ENCODE results near the gene STAG1.
A peak's percentile ranks its signal among the peaks of the same experiment; 100 is the strongest.

The STAG1 gene

DNA sequence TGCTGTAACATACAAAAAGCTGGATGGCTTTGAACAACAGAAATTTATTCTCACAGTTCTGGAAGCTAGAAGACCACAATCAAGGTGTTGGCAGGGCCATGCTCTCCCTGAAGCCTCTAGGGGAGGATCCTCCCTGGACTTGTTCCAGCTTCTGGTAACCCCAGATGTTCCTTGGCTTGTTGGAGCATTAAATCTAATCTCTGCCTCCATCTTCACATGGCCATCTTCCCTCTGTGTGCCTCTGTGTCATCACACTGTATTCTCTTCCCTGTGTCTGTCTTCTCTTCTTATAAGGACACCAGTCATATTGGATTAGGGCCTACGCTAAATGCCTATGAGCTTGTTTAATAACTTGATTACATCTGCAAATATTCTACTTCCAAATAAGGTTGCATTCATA, 109.5 kb downstream of the STAG1 start:
- H3K27ac ChIP-seq: no peak overlapping the region
- TF ChIP-seq, protein P1, sequence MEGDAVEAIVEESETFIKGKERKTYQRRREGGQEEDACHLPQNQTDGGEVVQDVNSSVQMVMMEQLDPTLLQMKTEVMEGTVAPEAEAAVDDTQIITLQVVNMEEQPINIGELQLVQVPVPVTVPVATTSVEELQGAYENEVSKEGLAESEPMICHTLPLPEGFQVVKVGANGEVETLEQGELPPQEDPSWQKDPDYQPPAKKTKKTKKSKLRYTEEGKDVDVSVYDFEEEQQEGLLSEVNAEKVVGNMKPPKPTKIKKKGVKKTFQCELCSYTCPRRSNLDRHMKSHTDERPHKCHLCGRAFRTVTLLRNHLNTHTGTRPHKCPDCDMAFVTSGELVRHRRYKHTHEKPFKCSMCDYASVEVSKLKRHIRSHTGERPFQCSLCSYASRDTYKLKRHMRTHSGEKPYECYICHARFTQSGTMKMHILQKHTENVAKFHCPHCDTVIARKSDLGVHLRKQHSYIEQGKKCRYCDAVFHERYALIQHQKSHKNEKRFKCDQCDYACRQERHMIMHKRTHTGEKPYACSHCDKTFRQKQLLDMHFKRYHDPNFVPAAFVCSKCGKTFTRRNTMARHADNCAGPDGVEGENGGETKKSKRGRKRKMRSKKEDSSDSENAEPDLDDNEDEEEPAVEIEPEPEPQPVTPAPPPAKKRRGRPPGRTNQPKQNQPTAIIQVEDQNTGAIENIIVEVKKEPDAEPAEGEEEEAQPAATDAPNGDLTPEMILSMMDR (conservative IDR thresholded peaks at IDR 0.05): no peak

DNA sequence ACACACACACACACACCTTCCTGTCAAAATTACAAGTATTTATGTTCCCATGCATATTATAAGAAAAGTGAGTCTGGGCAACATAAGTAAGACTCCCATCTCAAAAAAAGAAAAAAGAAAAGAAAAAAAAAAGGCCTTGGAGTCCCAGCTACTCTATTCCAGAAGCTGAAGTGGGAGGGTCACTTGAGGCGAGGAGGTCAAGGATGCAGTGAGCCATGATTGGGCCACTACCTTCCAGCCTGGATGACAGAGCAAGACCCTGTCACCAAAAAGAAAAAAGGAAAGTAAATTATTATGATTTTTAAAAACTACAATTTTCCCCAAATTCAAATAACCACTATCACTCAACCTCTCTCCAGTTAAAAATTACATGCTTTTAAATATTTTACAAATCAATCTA, 113.1 kb downstream of the STAG1 start:
- TF ChIP-seq, protein P1 (conservative IDR thresholded peaks at IDR 0.05): no peak
- no peak overlapping the region for H3K27ac ChIP-seq

GRCh38 chr3:136637176-136637575, 115.0 kb downstream of the STAG1 start:
- no peak overlapping the region for H3K27ac ChIP-seq
- TF ChIP-seq, protein P1 (conservative IDR thresholded peaks at IDR 0.05): no peak

- TF ChIP-seq, protein P1 (conservative IDR thresholded peaks at IDR 0.05): no peak
- H3K27ac ChIP-seq: no peak overlapping the region
Measured at GRCh38 chr3:136634821-136635220, 117.4 kb downstream of the STAG1 start.

DNA sequence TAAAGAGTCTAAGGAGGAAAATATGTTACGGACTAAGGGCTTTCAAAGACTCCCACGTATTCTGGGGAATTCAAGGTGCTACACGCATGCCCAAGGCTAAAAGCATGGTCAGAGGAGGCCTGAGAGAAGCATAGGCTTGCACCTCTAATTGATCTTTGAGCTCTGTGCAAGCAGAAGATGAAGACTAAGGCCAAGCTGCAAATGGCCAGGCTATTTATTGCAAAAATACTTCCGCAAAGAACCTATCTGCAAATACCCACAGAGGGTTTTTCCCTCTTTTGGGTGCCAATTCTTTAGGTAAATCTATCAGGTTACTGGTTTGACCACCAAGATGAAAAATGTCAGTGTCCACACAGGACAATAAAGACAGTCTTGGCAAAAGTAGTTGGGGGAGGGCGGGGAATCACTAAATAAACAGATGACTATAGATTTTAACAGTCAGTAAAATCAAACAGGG, 119.5 kb downstream of the STAG1 start:
- TF ChIP-seq, protein P1 (conservative IDR thresholded peaks at IDR 0.05): no peak
- peak overlapping the region; percentile 69 for H3K27ac ChIP-seq

GRCh38 chr3:136631424-136631823, 120.8 kb downstream of the STAG1 start:
- TF ChIP-seq, protein P1 (conservative IDR thresholded peaks at IDR 0.05): no peak
- peak overlapping the region; percentile 69 for H3K27ac ChIP-seq

DNA sequence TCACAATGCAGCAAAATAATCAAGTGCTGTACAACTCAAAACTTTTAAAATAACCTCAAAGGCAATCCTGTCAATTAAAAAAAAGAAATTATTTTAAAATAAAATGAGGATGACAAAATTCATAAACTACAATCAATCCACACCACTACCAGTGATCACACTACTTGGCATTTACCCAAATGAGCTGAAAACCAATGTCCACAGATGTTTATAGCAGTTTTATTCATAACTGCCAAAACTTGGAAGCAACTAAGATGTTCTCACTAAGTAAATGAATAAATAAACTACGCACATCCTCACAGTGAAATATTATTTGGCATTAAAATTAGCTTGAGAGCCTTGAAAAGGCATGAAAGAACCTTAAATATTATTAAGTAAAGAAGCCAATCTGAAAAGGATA, 121.3 kb downstream of the STAG1 start:
- peak overlapping the region; percentile 69 for H3K27ac ChIP-seq
- TF ChIP-seq, protein P1 (conservative IDR thresholded peaks at IDR 0.05): no peak
